WI38 (cell line): Measurements from ENCODE around the gene MS4A18.

Experiments
- H3K4me3 ChIP-seq: 2 replicates; pipeline ENCODE4 v1.5.1; 2011; ENCODE audit warnings: low read depth, mild to moderate bottlenecking, control low read depth, low read length
- CTCF ChIP-seq: IDR thresholded peaks from 2 replicates; pipeline ENCODE4 v1.5.1; 2012; ENCODE audit warnings: low read depth, mild to moderate bottlenecking, control low read depth, low read length

The MS4A18 gene

GRCh38 chr11:60780774-60781173 lies 56.3 kb downstream of the MS4A18 start:
- H3K4me3 ChIP-seq = no peak overlapping the region
- TF ChIP-seq CTCF = no peak

DNA sequence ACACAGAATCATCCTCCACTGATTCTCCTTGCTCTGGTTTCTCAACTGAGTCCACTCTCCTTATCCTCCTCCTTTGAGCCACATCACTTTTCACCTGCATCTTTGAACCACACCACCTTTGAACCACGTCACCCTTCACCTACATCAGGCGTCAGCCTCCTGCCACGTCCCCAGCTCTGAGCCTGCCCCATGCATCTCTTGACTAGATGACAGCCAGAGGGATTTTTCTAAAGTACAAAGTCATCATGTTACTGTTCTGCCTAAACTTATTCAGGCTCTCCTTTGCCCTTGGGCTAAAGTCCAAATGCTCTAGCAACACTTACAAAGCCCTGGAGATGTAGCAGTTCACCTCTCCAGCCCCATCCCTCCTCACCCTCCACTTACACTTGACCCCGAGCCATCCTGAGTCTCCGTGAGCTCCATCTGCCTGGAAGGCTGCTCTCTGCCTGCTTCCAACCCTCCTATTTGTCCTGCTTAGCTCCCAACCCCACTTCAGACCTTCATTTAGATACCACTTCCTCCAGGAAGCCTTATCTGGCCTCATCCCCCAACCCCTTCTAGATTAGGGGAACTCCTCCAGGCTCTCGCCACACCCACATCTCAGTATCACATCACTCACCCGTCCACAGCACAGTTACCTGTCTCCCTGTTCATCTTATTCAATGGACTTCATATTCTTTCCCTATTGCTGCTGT lies 56.9 kb downstream of the MS4A18 start:
- no peak for TF ChIP-seq CTCF
- H3K4me3 ChIP-seq = no peak overlapping the region

DNA sequence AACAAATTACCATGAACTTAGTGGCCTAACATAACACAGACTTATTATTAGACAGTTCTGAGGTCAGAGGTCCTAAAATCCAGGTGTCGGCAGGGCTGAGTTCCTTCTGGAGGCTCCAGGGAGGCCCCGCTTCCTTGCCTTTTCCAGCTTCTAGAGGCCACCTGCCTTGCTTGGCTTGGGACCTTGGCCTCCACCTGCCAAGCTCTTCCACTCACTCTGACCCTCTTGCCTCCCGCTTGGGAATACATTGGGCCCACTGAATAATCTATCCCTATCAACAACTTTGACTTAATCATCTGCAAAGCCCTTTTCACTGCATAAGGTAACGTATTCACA lies 57.4 kb downstream of the MS4A18 start:
- TF ChIP-seq CTCF = no peak
- H3K4me3 ChIP-seq = no peak overlapping the region

GRCh38 chr11:60782393-60783140 lies 58.0 kb downstream of the MS4A18 start:
- no peak overlapping the region for H3K4me3 ChIP-seq
- TF ChIP-seq CTCF = no peak

- TF ChIP-seq CTCF = no peak
- no peak overlapping the region for H3K4me3 ChIP-seq
These were observed 58.6 kb downstream of the MS4A18 start for GRCh38 chr11:60783141-60783484.

DNA sequence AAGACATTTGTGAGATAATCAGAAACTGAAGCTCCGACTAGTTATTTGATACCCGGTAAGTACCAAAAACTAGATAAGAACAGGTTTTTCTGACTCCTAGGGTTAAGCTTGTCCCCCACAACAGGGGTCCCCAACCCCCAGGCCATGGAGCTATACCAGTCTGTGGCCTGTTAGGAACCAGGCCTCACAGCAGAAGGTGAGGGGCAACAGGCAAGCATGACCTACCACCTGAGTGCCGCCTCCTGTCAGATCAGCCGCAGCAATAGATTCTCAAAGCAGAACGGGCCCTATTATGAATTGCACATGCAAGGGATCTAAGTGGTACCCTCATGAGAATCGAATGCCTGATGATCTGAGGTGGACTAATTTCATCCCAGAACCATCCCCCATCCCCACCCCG lies 59.4 kb downstream of the MS4A18 start:
- no peak overlapping the region for H3K4me3 ChIP-seq
- no peak for TF ChIP-seq CTCF

GRCh38 chr11:60785136-60785535 lies 60.6 kb downstream of the MS4A18 start, which contains the start of gene MS4A10:
TSS of gene MS4A10 (plus strand) at chr11:60785333. CDS start at chr11:60790336, 5,003 bp downstream.
- TF ChIP-seq CTCF = no peak
- no peak within 1 kb of the TSS for H3K4me3 ChIP-seq
